Esophagus squamous epithelium (tissue), 5 donors: ENCODE data around the gene GULP1. TPM values are rescaled to one million over a fixed set of nuclear protein-coding genes. Genes with fewer than 3 reads are reported as not detected.

ENCODE experiments used
- DNase-seq: peaks from one replicate; lab custom pipeline; 2025; lab: John Stamatoyannopoulos, UW
- H3K27ac ChIP-seq, 4 donors: fragments of 200-600 bp; sonication (generic); one replicate each; pipeline ENCODE4 v1.5.1; 2016 to 2019; ENCODE audit warnings: mild to moderate bottlenecking in 1 of 4
- H3K27me3 ChIP-seq, 4 donors: fragments of 200-600 bp; sonication (generic); 1 replicate in 3 of 4; 2 replicates in 1 of 4; pipeline versions ENCODE4 v1.5.1 to v1.6.0; 2017 to 2021; ENCODE audit warnings: antibody characterized with exemption in 1 of 4
- H3K36me3 ChIP-seq, 3 donors: fragments of 200-600 bp; sonication (generic); one replicate each; pipeline ENCODE4 v1.5.1; 2016 to 2019
- H3K4me1 ChIP-seq, 3 donors: fragments of 200-600 bp; sonication (generic); one replicate each; pipeline ENCODE4 v1.5.1; 2017 to 2019
- H3K4me3 ChIP-seq, 4 donors: fragments of 200-600 bp; sonication (generic); 1 replicate in 3 of 4; 2 replicates in 1 of 4; pipeline ENCODE4 v1.5.1; 2016 to 2019; ENCODE audit warnings: mild to moderate bottlenecking in 2 of 4, moderate library complexity in 1 of 4
- H3K9me3 ChIP-seq, 3 donors: fragments of 200-600 bp; sonication (generic); one replicate each; pipeline ENCODE4 v1.5.1; 2016 to 2019
- POLR2A ChIP-seq, 4 donors: fragments of 450-650 bp; IDR thresholded peaks; one replicate each; pipeline ENCODE4 v1.6.1; 2017; ENCODE audit warnings: antibody characterized with exemption in 4 of 4, mild to moderate bottlenecking in 4 of 4, moderate library complexity in 3 of 4
- WGBS, 2 donors: methylation state at CpG; one replicate each; pipeline ENCODE4 v1.1.5; 2018; 5-methylcytosine and 5-hydroxymethylcytosine counted together
- intact Hi-C: fragments of 100-400 bp; cut with DNase I; formaldehyde crosslinking; loops from one replicate; pipeline ENCODE4 v1.15.0; 2022
- total RNA-seq, 4 donors: library from RNA; depleted of rRNA; stranded (reverse); fragments of >200 nt; gene quantifications; one replicate each; pipeline ENCODE4 v1.1.0, GENCODE V29; 2016
- TF ChIP-seq, protein P1 (sequence below), 6 experiments: fragments of 450-650 bp in 4 of 6; fragments of 200-600 bp in 2 of 6; sonication (generic) in 2 of 6; IDR thresholded peaks; one replicate each; pipeline ENCODE4 v1.5.1; 2016 to 2019; ENCODE audit warnings: antibody characterized with exemption in 6 of 6, mild to moderate bottlenecking in 4 of 6, moderate library complexity in 4 of 6
- donor health status: DM: yes; HTN: yes; CAD: no.

GULP1 gene
- total RNA-seq, 4 donors from 2014 or later = 10.4 to 39.3 (median 24.2) TPM

- H3K4me3 ChIP-seq = no peak overlapping the region
- H3K27me3 ChIP-seq = no peaks in the 10 kb centered on the region
- no peaks in the 10 kb centered on the region for H3K36me3 ChIP-seq
- intact Hi-C loops = no loop called here
- no peaks in the 10 kb centered on the region for H3K9me3 ChIP-seq
- no peak overlapping the region for H3K27ac ChIP-seq
- WGBS, 2 donors = 72 to 86% methylated on average over 2 of the region's 2 CpGs
- H3K4me1 ChIP-seq = no peaks in the 10 kb centered on the region
- TF ChIP-seq, protein P1, sequence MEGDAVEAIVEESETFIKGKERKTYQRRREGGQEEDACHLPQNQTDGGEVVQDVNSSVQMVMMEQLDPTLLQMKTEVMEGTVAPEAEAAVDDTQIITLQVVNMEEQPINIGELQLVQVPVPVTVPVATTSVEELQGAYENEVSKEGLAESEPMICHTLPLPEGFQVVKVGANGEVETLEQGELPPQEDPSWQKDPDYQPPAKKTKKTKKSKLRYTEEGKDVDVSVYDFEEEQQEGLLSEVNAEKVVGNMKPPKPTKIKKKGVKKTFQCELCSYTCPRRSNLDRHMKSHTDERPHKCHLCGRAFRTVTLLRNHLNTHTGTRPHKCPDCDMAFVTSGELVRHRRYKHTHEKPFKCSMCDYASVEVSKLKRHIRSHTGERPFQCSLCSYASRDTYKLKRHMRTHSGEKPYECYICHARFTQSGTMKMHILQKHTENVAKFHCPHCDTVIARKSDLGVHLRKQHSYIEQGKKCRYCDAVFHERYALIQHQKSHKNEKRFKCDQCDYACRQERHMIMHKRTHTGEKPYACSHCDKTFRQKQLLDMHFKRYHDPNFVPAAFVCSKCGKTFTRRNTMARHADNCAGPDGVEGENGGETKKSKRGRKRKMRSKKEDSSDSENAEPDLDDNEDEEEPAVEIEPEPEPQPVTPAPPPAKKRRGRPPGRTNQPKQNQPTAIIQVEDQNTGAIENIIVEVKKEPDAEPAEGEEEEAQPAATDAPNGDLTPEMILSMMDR (IDR thresholded peaks at IDR 0.05) = no peak
- no peak for TF ChIP-seq POLR2A (IDR thresholded peaks at IDR 0.05)
- DNase-seq = no peak
Observed at GRCh38 chr2:188481474-188481873, 189.8 kb downstream of the GULP1 start.

DNA sequence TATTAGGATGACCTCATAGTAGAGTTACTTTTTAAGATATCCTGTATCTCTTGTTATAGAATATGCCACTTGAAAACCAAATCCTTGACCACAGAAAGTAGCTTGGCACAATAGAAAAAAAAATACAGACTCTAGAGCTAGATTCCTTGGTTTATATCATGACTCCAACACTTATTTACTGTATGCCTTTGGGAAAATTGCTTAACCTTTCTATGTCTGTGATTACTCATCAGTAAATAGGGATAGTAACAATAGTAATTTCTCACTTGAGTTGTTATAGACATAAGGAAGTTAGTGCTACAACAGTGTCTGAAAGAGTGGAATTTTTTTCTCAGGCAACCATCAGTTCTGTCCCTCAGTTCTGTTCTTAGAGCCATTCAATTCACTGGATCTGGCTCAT lies 193.8 kb downstream of the GULP1 start:
- Histone ChIP-seq H3K4me1 (no peaks in the 10 kb centered on the region), H3K27me3 (no peaks in the 10 kb centered on the region), H3K27ac (no peak overlapping the region), H3K4me3 (no peak overlapping the region), H3K36me3 (no peaks in the 10 kb centered on the region), H3K9me3 (no peaks in the 10 kb centered on the region)
- DNase-seq = no peak
- intact Hi-C loops = no loop called here
- no peak for TF ChIP-seq POLR2A (IDR thresholded peaks at IDR 0.05)
- TF ChIP-seq, protein P1 (IDR thresholded peaks at IDR 0.05) = no peak

DNA sequence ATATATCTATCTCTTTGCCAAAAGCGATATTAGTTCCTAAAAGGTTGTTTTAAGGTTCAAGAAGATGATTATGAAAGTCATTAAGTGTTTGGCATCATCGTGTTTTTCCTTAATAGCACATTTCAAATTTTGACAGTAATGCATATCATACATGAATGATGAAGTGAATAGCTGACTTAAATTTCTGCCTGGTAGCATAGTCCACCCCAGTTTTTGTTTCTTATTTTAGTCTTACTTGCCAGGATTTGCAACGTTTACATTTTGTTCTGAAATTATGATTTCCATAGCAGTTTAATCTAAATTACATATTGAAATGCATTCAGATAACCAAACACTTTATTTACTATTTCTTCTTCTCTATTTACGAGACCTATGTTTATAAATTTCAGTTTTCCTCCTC lies 201.1 kb downstream of the GULP1 start:
- DNase-seq = no peak
- 77 to 84% methylated on average over 4 of the region's 4 CpGs for WGBS, 2 donors
- no peak overlapping the region for H3K4me3 ChIP-seq

GRCh38 chr2:188494906-188495305 lies 203.2 kb downstream of the GULP1 start:
- H3K4me1 ChIP-seq = no peaks in the 10 kb centered on the region
- intact Hi-C loops = no loop called here
- no peaks in the 10 kb centered on the region for H3K9me3 ChIP-seq
- no peaks in the 10 kb centered on the region for H3K27me3 ChIP-seq
- no peak for TF ChIP-seq POLR2A (IDR thresholded peaks at IDR 0.05)
- TF ChIP-seq, protein P1 (IDR thresholded peaks at IDR 0.05) = no peak
- H3K4me3 ChIP-seq = no peak overlapping the region
- H3K36me3 ChIP-seq = peaks cover 0 to 5% (median 0%) of the 10 kb centered on the region in 3 donors
- DNase-seq = no peak
- no peak overlapping the region for H3K27ac ChIP-seq

More for the DNA sequence above, 201.1 kb downstream of the GULP1 start:
- H3K9me3 ChIP-seq = no peaks in the 10 kb centered on the region
- intact Hi-C loops = no loop called here
- no peaks in the 10 kb centered on the region for H3K4me1 ChIP-seq
- TF ChIP-seq POLR2A (IDR thresholded peaks at IDR 0.05) = no peak
- TF ChIP-seq, protein P1 (IDR thresholded peaks at IDR 0.05) = no peak
- H3K36me3 ChIP-seq = peaks cover 0 to 5% (median 0%) of the 10 kb centered on the region in 3 donors
- no peaks in the 10 kb centered on the region for H3K27me3 ChIP-seq
- no peak overlapping the region for H3K27ac ChIP-seq

- peaks cover 0 to under 1% (median 0%) of the 10 kb centered on the region in 3 donors for H3K36me3 ChIP-seq
- H3K4me3 ChIP-seq = no peak overlapping the region
- H3K27me3 ChIP-seq = no peaks in the 10 kb centered on the region
- no peak for DNase-seq
- WGBS, 2 donors = 62 to 64% methylated on average over 2 of the region's 2 CpGs
- H3K27ac ChIP-seq = no peak overlapping the region
- no peaks in the 10 kb centered on the region for H3K9me3 ChIP-seq
- no peak for TF ChIP-seq POLR2A (IDR thresholded peaks at IDR 0.05)
- TF ChIP-seq, protein P1 (IDR thresholded peaks at IDR 0.05) = no peak
- intact Hi-C loops = no loop called here
- no peaks in the 10 kb centered on the region for H3K4me1 ChIP-seq
Observed at GRCh38 chr2:188495969-188496431, 204.3 kb downstream of the GULP1 start.
